ENCODE results near the gene SHTN1. TPM values are rescaled to one million over a fixed set of nuclear protein-coding genes. Genes with fewer than 3 reads are reported as not detected.
A peak's percentile ranks its signal among the peaks of the same experiment; 100 is the strongest.

The SHTN1 gene
- 10 to 100 TPM; 28.5 to 42.9 (median 31.7) TPM for total RNA-seq
- long read RNA-seq, full-length matches to known transcripts, result 1 of 16 reads
- long read RNA-seq, partial matches to known transcripts, result 13 of 16 reads
- long read RNA-seq, other reads (novel, unspliced or antisense), result 2 of 16 reads

- Histone ChIP-seq H3K9me3 (no peaks in the 10 kb centered on the region), H3K4me1 (peaks cover 0 to 45% (median 4%) of the 10 kb centered on the region in 4 donors), H3K36me3 (no peaks in the 10 kb centered on the region), H3K4me3 (peak within 1 kb of the TSS; percentile 74 to 77 (median 77)), H3K27me3 (no peaks in the 10 kb centered on the region), H3K27ac (peak within 1 kb of the TSS; percentile 92 to 96 (median 94))
- intact Hi-C loops (cut with DNase I), result no loop called here
- WGBS (ENCODE audit: insufficient coverage, low coverage, low lambda C conversion rate, missing lambda C conversion rate), result 0% methylated on average over 16 of the region's 46 CpGs
- TF ChIP-seq POLR2A (IDR thresholded peaks at IDR 0.05) (peak; percentile 81), CTCF (IDR thresholded peaks at IDR 0.05) (no peak)
- peak; percentile 75 to 91 (median 84) for ATAC-seq
- peak; percentile 90 to 96 (median 96) for DNase-seq
Measured at GRCh38 chr10:117005026-117005526, at the start of gene SHTN1. Gene SHTN1, minus strand, starts transcription at chr10:117005187. Its CDS starts 108 bp downstream, at chr10:117005079.

GRCh38 chr10:117053482-117053881 lies 48.5 kb upstream of the SHTN1 start:
- intact Hi-C loops (cut with DNase I), result no loop called here
- no peaks in the 10 kb centered on the region for H3K4me1 ChIP-seq
- ATAC-seq (no peak), DNase-seq (no peak)
- WGBS (ENCODE audit: insufficient coverage, low coverage, low lambda C conversion rate, missing lambda C conversion rate), result 53% methylated on average over 1 of the region's 1 CpG
- no peak overlapping the region for H3K27ac ChIP-seq
- no peaks in the 10 kb centered on the region for H3K27me3 ChIP-seq
- no peaks in the 10 kb centered on the region for H3K36me3 ChIP-seq
- no peak for TF ChIP-seq CTCF (IDR thresholded peaks at IDR 0.05)
- TF ChIP-seq POLR2A (IDR thresholded peaks at IDR 0.05), result no peak
- H3K9me3 ChIP-seq, result no peaks in the 10 kb centered on the region
- H3K4me3 ChIP-seq, result no peak overlapping the region

DNA sequence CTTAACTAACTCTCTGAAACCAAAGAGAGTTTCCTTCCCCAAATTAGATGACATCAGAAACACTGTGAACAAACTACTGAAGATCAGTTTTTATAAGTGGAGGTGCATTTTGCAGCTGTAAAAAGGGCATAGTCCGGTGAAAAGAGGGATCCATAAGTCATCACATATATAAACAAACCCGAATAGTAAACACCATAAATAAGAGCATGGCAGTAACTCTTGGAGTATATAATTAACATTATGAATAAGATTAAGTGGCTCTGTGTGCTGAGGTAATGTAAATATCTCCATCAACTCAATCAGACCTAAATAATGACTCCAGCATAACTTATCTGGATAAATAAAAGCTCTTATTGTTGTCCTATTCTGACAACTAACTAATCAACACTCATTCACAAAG lies 43.0 kb upstream of the SHTN1 start:
- Histone ChIP-seq H3K36me3 (no peaks in the 10 kb centered on the region), H3K27me3 (no peaks in the 10 kb centered on the region), H3K4me1 (no peaks in the 10 kb centered on the region), H3K4me3 (no peak overlapping the region), H3K9me3 (no peaks in the 10 kb centered on the region), H3K27ac (no peak overlapping the region)
- ATAC-seq, result no peak
- no peak for DNase-seq
- intact Hi-C loops (cut with DNase I), result no loop called here
- WGBS (ENCODE audit: insufficient coverage, low coverage, low lambda C conversion rate, missing lambda C conversion rate), result 76% methylated on average over 2 of the region's 2 CpGs
- no peak for TF ChIP-seq CTCF (IDR thresholded peaks at IDR 0.05)
- no peak for TF ChIP-seq POLR2A (IDR thresholded peaks at IDR 0.05)

DNA sequence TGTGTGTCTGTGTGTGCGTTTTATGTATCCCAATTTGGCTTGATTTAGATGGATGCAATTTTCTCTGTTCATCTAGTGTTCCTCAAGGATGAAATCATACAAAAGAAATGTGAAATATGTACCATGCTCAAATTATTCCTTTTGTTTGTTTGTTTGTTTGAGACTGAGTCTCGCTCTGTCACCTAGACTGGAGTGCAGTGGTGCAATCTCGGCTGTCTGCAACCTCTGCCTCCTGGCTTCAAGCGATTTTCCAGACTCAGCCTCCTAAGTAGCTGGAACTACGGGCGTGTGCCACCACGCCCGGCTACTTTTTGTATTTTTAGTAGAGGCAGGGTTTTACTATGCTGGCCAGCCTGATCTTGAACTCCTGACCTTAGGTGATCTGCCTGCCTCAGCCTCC lies 11.3 kb upstream of the SHTN1 start:
- 94% methylated on average over 8 of the region's 8 CpGs for WGBS (ENCODE audit: insufficient coverage, low coverage, low lambda C conversion rate, missing lambda C conversion rate)
- H3K4me1 ChIP-seq, result no peaks in the 10 kb centered on the region
- intact Hi-C loops (cut with DNase I), result no loop called here
- no peak for TF ChIP-seq CTCF (IDR thresholded peaks at IDR 0.05)
- no peak for TF ChIP-seq POLR2A (IDR thresholded peaks at IDR 0.05)
- no peak for DNase-seq
- H3K27me3 ChIP-seq, result no peaks in the 10 kb centered on the region
- H3K27ac ChIP-seq, result no peak overlapping the region
- no peaks in the 10 kb centered on the region for H3K36me3 ChIP-seq
- no peak overlapping the region for H3K4me3 ChIP-seq
- no peak for ATAC-seq
- H3K9me3 ChIP-seq, result no peaks in the 10 kb centered on the region

DNA sequence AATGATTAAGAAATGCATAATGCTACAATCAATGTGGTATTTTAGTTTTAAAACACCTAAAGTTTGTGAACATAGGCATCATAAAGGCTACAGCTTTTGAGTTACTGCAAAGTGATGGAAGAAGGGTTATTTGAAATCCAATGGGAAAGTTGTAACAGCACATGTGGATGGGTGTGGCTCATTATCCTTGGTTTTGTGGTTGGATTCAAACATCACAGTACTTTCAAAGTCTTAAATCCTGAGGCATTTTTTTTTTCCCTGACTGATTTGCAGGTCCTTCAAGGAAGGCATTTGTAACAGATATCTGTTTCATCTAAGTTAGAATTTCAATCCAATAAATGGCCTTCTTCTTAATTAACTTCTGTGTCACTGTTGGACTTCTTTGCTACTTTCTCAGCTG lies 9.8 kb upstream of the SHTN1 start:
- TF ChIP-seq POLR2A (IDR thresholded peaks at IDR 0.05) (no peak), CTCF (IDR thresholded peaks at IDR 0.05) (no peak)
- intact Hi-C loops (cut with DNase I), result no loop called here
- no peaks in the 10 kb centered on the region for H3K36me3 ChIP-seq
- no peak for ATAC-seq
- no peak overlapping the region for H3K27ac ChIP-seq
- no peaks in the 10 kb centered on the region for H3K9me3 ChIP-seq
- no peaks in the 10 kb centered on the region for H3K4me1 ChIP-seq
- H3K27me3 ChIP-seq, result no peaks in the 10 kb centered on the region
- no peak for DNase-seq
- H3K4me3 ChIP-seq, result no peak overlapping the region

Measured in right lobe of liver (tissue), 6 donors.